Measurements from ENCODE around the gene POC1B. TPM values are rescaled to one million over a fixed set of nuclear protein-coding genes. Genes with fewer than 3 reads are reported as not detected.

POC1B gene
- total RNA-seq, 2 experiments from 2014 or later = 52.2 to 58.8 TPM

GRCh38 chr12:89479982-89480381 lies 45.9 kb downstream of the POC1B start:
- CTCF ChIA-PET = interaction anchor here (1.1 kb wide), 1 partner anchor 9 kb away, joined by 3 read pairs; no protein-coding TSS in a partner anchor
- ATAC-seq (no peak), DNase-seq (no peak)
- Mint-ChIP-seq H3K4me3 (no peak overlapping the region), H3K27ac (no peak overlapping the region), H3K4me1 (peaks cover 25% of the 10 kb centered on the region), H3K27me3 (no peaks in the 10 kb centered on the region), H3K9me3 (ENCODE audit: low read depth) (no peaks in the 10 kb centered on the region), H3K36me3 (peaks cover 39% of the 10 kb centered on the region)

DNA sequence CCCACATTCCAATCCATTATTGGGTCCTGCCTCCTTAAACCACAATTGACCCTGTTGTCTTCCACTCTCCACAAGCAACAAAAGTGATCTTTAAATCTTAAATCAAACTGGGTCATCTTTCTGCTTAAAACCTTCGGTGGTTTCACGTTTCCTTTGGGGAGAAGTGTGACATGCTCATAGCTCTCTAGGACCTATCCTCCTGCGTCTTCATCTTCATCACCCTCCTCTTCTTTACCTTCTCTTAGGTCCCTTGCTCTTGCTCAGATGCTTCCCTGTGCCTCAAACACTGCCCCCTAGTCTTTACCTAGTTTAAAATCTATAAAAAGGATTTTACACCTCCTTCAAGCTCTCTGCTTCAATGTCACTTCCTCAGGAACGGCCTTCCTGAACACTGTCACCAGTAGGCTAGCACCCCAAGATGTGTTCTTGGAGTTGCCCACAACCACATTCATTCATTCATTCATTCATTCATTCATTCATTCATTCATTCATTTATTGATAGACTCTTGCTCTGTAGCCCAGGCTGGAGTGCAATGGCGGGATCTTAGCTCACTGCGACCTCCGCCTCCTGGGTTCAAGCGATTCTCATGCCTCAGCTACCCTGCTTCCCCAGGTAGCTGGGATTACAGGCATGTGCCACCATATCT lies 48.1 kb downstream of the POC1B start:
- Mint-ChIP-seq H3K4me1 (peaks cover 42% of the 10 kb centered on the region), H3K36me3 (peaks cover 27% of the 10 kb centered on the region), H3K4me3 (peak overlapping the region; percentile 0), H3K27ac (peak overlapping the region; percentile 76), H3K9me3 (ENCODE audit: low read depth) (no peaks in the 10 kb centered on the region), H3K27me3 (no peaks in the 10 kb centered on the region)
- ATAC-seq = peak; percentile 38
- DNase-seq = no peak
- CTCF ChIA-PET = interaction anchor here (0.7 to 3.1 kb wide), 5 partner anchors 16 to 53 kb away, joined by 3 to 11 read pairs (median 3); partner anchors contain the start of gene GALNT4

DNA sequence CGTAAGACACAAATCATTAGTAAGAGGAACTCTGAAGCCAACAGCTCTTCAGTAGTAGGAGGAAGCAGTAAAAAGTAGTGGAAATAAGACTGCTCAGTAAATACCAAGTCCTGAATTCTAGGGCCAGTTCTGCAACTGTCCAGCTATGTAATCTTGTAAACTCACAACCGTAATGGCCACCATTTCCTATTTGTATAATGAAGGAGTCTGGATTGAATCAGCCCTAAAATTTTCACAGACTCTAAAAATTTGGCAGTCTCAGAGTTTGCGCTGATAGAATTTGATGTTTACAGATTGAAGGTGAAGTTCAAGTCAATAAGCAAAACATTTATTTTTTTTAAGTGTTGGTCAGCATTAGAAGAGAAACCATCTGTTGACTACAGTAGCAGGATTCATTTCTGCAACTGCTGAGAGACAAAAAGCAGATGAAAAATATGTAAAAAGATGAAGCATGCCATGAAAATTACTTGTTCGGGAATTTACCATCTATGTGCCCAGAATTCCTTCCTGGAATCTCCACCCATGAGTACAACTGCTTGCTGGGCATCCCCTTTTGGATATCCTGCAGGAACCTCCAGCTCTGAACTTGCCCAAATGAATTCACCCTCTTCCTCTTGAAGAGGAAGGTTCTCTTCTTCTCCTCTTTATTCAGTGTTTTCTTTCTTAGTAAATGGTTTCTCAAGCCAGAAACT lies 48.8 kb downstream of the POC1B start:
- CTCF ChIA-PET = interaction anchor here (0.8 to 3.1 kb wide), 4 partner anchors 29 to 53 kb away, joined by 3 to 11 read pairs (median 4); partner anchors contain the start of gene GALNT4
- peak overlapping the region; percentile 76 for H3K27ac Mint-ChIP-seq
- H3K4me3 Mint-ChIP-seq = peak overlapping the region; percentile 0

GRCh38 chr12:89476232-89476631 lies 49.6 kb downstream of the POC1B start:
- ATAC-seq (no peak), DNase-seq (no peak)
- peaks cover 29% of the 10 kb centered on the region for H3K36me3 Mint-ChIP-seq
- no peaks in the 10 kb centered on the region for H3K9me3 Mint-ChIP-seq (ENCODE audit: low read depth)
- H3K27me3 Mint-ChIP-seq = no peaks in the 10 kb centered on the region
- no peak overlapping the region for H3K4me3 Mint-ChIP-seq
- CTCF ChIA-PET = interaction anchor here (3.1 kb wide), 1 partner anchor 37 kb away, joined by 11 read pairs; no protein-coding TSS in a partner anchor
- H3K27ac Mint-ChIP-seq = no peak overlapping the region
- peaks cover 57% of the 10 kb centered on the region for H3K4me1 Mint-ChIP-seq

More for the DNA sequence above, 48.8 kb downstream of the POC1B start:
- peaks cover 49% of the 10 kb centered on the region for H3K4me1 Mint-ChIP-seq
- DNase-seq (no peak), ATAC-seq (no peak)
- H3K36me3 Mint-ChIP-seq = peaks cover 28% of the 10 kb centered on the region
- no peaks in the 10 kb centered on the region for H3K27me3 Mint-ChIP-seq
- H3K9me3 Mint-ChIP-seq (ENCODE audit: low read depth) = no peaks in the 10 kb centered on the region

DNA sequence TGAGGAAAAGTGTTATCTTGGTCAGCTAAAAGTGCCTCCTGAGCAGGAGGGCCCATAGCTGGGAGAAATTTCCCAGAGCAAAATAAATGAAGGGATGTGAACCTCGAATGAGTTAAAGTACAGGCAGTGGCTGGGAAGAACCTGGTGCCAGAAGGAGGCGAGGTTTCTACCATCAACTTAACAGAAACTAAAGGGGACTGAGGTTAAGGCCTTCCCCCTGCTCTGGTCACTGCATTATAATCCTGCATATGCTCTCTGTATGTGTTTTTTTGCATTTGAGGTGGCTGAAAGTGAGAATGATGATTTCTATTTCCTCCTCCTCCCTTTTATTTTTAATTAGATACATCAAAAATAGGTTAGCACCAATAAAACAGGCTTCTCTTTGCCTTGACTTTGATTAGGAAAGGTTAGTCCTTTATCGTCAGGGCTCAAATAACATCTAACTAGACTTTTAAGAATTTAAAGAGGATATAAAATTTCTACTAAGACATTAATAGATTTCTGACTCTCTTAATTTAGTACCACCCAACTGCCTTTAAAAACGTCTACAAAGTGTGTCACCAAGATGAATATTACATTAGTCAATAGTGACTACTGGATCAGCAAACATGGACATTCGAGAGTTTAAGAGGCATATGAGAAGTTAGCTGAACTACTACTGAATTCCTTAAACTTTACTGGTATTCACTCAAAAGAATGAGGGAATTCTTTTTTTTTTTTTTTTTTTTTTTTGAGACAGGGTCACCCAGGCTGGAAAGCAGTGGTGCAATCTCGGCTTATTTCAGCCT lies 50.5 kb downstream of the POC1B start:
- Mint-ChIP-seq H3K27me3 (no peaks in the 10 kb centered on the region), H3K4me3 (no peak overlapping the region), H3K36me3 (peaks cover 28% of the 10 kb centered on the region), H3K27ac (peak overlapping the region; percentile 64), H3K4me1 (peaks cover 64% of the 10 kb centered on the region), H3K9me3 (ENCODE audit: low read depth) (no peaks in the 10 kb centered on the region)
- no peak for ATAC-seq
- CTCF ChIA-PET = interaction anchor here (3.1 to 10.1 kb wide), 2 partner anchors 38 to 50 kb away, joined by 11 to 194 read pairs; partner anchors contain the start of genes GALNT4 and POC1B
- no peak for DNase-seq

GRCh38 chr12:89474615-89475014 lies 51.2 kb downstream of the POC1B start:
- no peaks in the 10 kb centered on the region for H3K27me3 Mint-ChIP-seq
- H3K9me3 Mint-ChIP-seq (ENCODE audit: low read depth) = no peaks in the 10 kb centered on the region
- H3K27ac Mint-ChIP-seq = peak overlapping the region; percentile 64
- ATAC-seq (peak; percentile 22), DNase-seq (no peak)
- H3K4me3 Mint-ChIP-seq = no peak overlapping the region
- CTCF ChIA-PET = interaction anchor here (10.1 kb wide), 1 partner anchor 51 kb away, joined by 194 read pairs; the partner anchor contains the start of genes GALNT4 and POC1B
- H3K36me3 Mint-ChIP-seq = peaks cover 30% of the 10 kb centered on the region
- peaks cover 70% of the 10 kb centered on the region for H3K4me1 Mint-ChIP-seq

GRCh38 chr12:89472508-89472907 lies 53.3 kb downstream of the POC1B start:
- H3K4me1 Mint-ChIP-seq = peaks cover 74% of the 10 kb centered on the region
- CTCF ChIA-PET = interaction anchor here (1.0 to 10.1 kb wide), 3 partner anchors 15 to 53 kb away, joined by 4 to 194 read pairs (median 4); partner anchors contain the start of genes GALNT4 and POC1B

DNA sequence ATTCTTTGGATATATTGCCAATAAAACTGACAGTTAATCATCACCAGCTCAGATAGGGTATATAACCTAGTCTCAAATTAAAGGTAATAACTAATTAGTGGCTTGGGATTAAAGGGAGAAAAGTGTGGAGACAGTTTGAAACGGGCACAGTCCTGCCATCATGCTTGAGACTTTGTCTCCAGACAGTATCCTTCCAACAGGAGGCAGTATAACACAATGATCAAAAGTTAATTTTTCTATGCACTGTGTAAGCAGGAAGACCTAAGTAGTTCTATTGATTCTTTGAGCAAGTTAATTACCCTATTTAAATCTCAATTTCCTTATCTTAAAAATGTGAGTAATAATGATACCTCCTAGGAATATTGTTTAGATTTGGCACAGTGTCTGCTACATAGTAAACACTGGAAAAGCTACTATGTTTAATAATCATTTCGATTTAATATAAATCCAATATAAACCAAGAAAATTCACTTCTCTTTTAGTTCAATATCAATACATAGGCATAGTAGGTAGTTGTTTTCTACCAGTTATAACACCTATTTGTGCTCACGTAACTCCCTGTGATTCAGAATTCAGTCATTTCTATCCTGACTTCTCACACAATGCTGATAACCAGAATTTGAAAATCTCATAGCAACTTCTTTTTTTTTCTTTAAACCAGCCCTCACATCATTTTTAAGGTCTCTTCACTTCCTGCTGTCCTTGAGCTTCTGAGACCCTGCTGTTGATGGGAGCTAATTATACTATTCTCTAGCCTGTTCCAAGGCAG lies 54.9 kb downstream of the POC1B start:
- peaks cover 33% of the 10 kb centered on the region for H3K36me3 Mint-ChIP-seq
- H3K4me1 Mint-ChIP-seq = peaks cover 78% of the 10 kb centered on the region
- H3K27me3 Mint-ChIP-seq = no peaks in the 10 kb centered on the region
- H3K4me3 Mint-ChIP-seq = no peak overlapping the region
- CTCF ChIA-PET = interaction anchor here (0.7 to 10.1 kb wide), 19 partner anchors 9 to 457 kb away, joined by 3 to 194 read pairs (median 5); partner anchors contain the start of genes GALNT4 and POC1B
- peak overlapping the region; percentile 80 for H3K27ac Mint-ChIP-seq
- no peaks in the 10 kb centered on the region for H3K9me3 Mint-ChIP-seq (ENCODE audit: low read depth)
- DNase-seq (no peak), ATAC-seq (peak; percentile 52)

More at GRCh38 chr12:89472508-89472907, 53.3 kb downstream of the POC1B start:
- peaks cover 25% of the 10 kb centered on the region for H3K36me3 Mint-ChIP-seq
- peak overlapping the region; percentile 81 for H3K27ac Mint-ChIP-seq
- no peak overlapping the region for H3K4me3 Mint-ChIP-seq
- DNase-seq = no peak
- ATAC-seq = no peak
- H3K9me3 Mint-ChIP-seq (ENCODE audit: low read depth) = no peaks in the 10 kb centered on the region
- H3K27me3 Mint-ChIP-seq = no peaks in the 10 kb centered on the region

DNA sequence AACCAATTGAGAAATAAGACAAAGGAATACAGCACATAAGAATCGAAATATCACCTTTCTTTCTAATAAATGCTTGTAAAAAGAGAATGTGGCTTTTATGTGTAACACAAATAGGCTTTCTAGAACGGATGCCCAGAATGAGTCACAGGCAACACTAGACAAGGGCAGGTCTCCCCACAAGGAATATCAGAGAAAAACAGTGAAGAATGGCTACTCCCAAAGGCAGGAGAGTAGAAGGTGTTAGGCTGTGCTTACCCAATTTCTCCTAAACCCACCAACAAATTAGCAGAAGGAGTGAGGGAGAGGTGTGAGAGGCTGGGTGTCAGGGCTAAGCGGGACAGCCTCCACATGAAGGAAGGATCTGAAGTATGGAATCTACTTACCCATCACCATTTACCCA lies 56.5 kb downstream of the POC1B start:
- H3K4me1 Mint-ChIP-seq = peaks cover 79% of the 10 kb centered on the region

GRCh38 chr12:89468648-89469326 lies 57.1 kb downstream of the POC1B start:
- peak; percentile 62 for ATAC-seq

More for the DNA sequence above, 56.5 kb downstream of the POC1B start:
- peak; percentile 66 for DNase-seq
- Mint-ChIP-seq H3K27ac (peak overlapping the region; percentile 92), H3K27me3 (no peaks in the 10 kb centered on the region), H3K4me3 (peak overlapping the region; percentile 64), H3K36me3 (peaks cover 43% of the 10 kb centered on the region), H3K9me3 (ENCODE audit: low read depth) (no peaks in the 10 kb centered on the region)
- ATAC-seq = peak; percentile 58
- CTCF ChIA-PET = interaction anchor here (1.1 to 10.1 kb wide), 6 partner anchors 8 to 455 kb away, joined by 3 to 194 read pairs (median 4); partner anchors contain the start of genes GALNT4 and POC1B

DNA sequence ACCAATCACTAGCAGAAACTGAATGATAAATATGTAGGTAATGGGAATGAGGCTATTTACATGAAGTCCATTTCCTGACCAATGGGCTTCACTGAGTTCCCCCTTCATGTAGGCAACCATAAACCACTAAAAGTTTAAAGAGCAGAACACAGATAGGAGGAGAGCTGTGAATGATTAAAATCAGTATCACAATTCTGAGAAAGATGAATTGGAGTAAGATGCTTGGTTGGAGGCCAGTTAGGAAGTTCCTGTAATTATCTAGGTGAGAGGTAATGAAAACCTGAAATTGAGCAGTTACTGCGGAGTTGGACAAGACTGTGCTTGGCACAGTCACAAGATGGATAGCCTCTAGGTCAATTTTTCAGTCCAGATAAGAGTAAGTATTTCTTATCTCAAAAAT lies 57.8 kb downstream of the POC1B start:
- Mint-ChIP-seq H3K4me3 (peak overlapping the region; percentile 64), H3K36me3 (peaks cover 50% of the 10 kb centered on the region)

More at GRCh38 chr12:89468648-89469326, 57.1 kb downstream of the POC1B start:
- Mint-ChIP-seq H3K27me3 (no peaks in the 10 kb centered on the region), H3K4me1 (peaks cover 74% of the 10 kb centered on the region), H3K9me3 (ENCODE audit: low read depth) (no peaks in the 10 kb centered on the region), H3K36me3 (peaks cover 44% of the 10 kb centered on the region), H3K4me3 (peak overlapping the region; percentile 64), H3K27ac (peak overlapping the region; percentile 92)
- CTCF ChIA-PET = interaction anchor here (0.7 to 11.1 kb wide), 9 partner anchors 26 to 449 kb away, joined by 3 to 194 read pairs (median 5); partner anchors contain the start of genes DUSP6, GALNT4 and POC1B
- peak; percentile 61 for DNase-seq

More for the DNA sequence above, 57.8 kb downstream of the POC1B start:
- Mint-ChIP-seq H3K27ac (peak overlapping the region; percentile 83), H3K27me3 (no peaks in the 10 kb centered on the region), H3K9me3 (ENCODE audit: low read depth) (no peaks in the 10 kb centered on the region), H3K4me1 (peaks cover 77% of the 10 kb centered on the region)
- ATAC-seq (peak; percentile 33), DNase-seq (no peak)
- CTCF ChIA-PET = interaction anchor here (0.7 to 11.1 kb wide), 10 partner anchors 57 to 449 kb away, joined by 3 to 194 read pairs (median 5); partner anchors contain the start of genes ATP2B1, DUSP6, GALNT4 and POC1B

Measured in activated CD8-positive, alpha-beta memory T cell treated with anti-CD3 and anti-CD28 coated beads, Interleukin-2, amount 10 ng/mL, durations not matched to agents 7 days and 5 days (primary cell).